ENCODE data around the gene VCAN.

VCAN gene

GRCh38 chr5:83440826-83441225 lies 30.7 kb upstream of the VCAN start:
- Histone ChIP-seq H3K9ac (no peak overlapping the region), H3K9me3 (peaks cover 10% of the 10 kb centered on the region), H3K4me1 (no peaks in the 10 kb centered on the region), H3K36me3 (no peaks in the 10 kb centered on the region), H3K4me2 (no peak overlapping the region), H3K27ac (no peak overlapping the region), H3K4me3 (no peak overlapping the region), H4K20me1 (no peaks in the 10 kb centered on the region), H3K27me3 (no peaks in the 10 kb centered on the region)
- TF ChIP-seq Cebpa-rat (IDR thresholded peaks at IDR 0.05), result no peak

- no peaks in the 10 kb centered on the region for H3K27me3 ChIP-seq
- peak; percentile 93 for TF ChIP-seq Cebpa-rat (IDR thresholded peaks at IDR 0.05)
- H3K36me3 ChIP-seq, result no peaks in the 10 kb centered on the region
- peaks cover 10% of the 10 kb centered on the region for H3K9me3 ChIP-seq
- no peak overlapping the region for H3K9ac ChIP-seq
- no peak overlapping the region for H3K4me3 ChIP-seq
- H4K20me1 ChIP-seq, result no peaks in the 10 kb centered on the region
- no peaks in the 10 kb centered on the region for H3K4me1 ChIP-seq
- no peak overlapping the region for H3K27ac ChIP-seq
- no peak overlapping the region for H3K4me2 ChIP-seq
These were observed 29.8 kb upstream of the VCAN start for GRCh38 chr5:83441747-83442146.

- no peaks in the 10 kb centered on the region for H3K36me3 ChIP-seq
- no peak for TF ChIP-seq Cebpa-rat (IDR thresholded peaks at IDR 0.05)
- no peaks in the 10 kb centered on the region for H3K9me3 ChIP-seq
- no peak overlapping the region for H3K27ac ChIP-seq
- H3K4me1 ChIP-seq, result no peaks in the 10 kb centered on the region
- H3K9ac ChIP-seq, result no peak overlapping the region
- no peaks in the 10 kb centered on the region for H3K27me3 ChIP-seq
- H4K20me1 ChIP-seq, result no peaks in the 10 kb centered on the region
- H3K4me3 ChIP-seq, result no peak overlapping the region
- H3K4me2 ChIP-seq, result no peak overlapping the region
These were observed 28.0 kb upstream of the VCAN start for GRCh38 chr5:83443534-83443933.

- Histone ChIP-seq H3K9ac (no peak overlapping the region), H3K4me1 (no peaks in the 10 kb centered on the region), H4K20me1 (no peaks in the 10 kb centered on the region), H3K4me3 (no peak overlapping the region), H3K27ac (no peak overlapping the region), H3K4me2 (no peak overlapping the region), H3K9me3 (no peaks in the 10 kb centered on the region), H3K27me3 (no peaks in the 10 kb centered on the region), H3K36me3 (no peaks in the 10 kb centered on the region)
- TF ChIP-seq Cebpa-rat (IDR thresholded peaks at IDR 0.05), result no peak; the same call in 1 of the 2 replicates
These were observed 27.1 kb upstream of the VCAN start for GRCh38 chr5:83444445-83444844.

GRCh38 chr5:83446253-83446947 lies 25.1 kb upstream of the VCAN start:
- no peaks in the 10 kb centered on the region for H4K20me1 ChIP-seq
- H3K9me3 ChIP-seq, result no peaks in the 10 kb centered on the region
- H3K4me2 ChIP-seq, result no peak overlapping the region
- no peaks in the 10 kb centered on the region for H3K4me1 ChIP-seq
- H3K9ac ChIP-seq, result no peak overlapping the region
- no peak overlapping the region for H3K27ac ChIP-seq
- H3K27me3 ChIP-seq, result no peaks in the 10 kb centered on the region
- H3K4me3 ChIP-seq, result no peak overlapping the region
- H3K36me3 ChIP-seq, result no peaks in the 10 kb centered on the region
- TF ChIP-seq Cebpa-rat (IDR thresholded peaks at IDR 0.05), result no peak

- Histone ChIP-seq H3K27me3 (no peaks in the 10 kb centered on the region), H3K27ac (no peak overlapping the region), H3K4me2 (no peak overlapping the region), H3K4me1 (no peaks in the 10 kb centered on the region), H4K20me1 (no peaks in the 10 kb centered on the region), H3K36me3 (no peaks in the 10 kb centered on the region), H3K9ac (no peak overlapping the region), H3K4me3 (no peak overlapping the region), H3K9me3 (peaks cover 3% of the 10 kb centered on the region)
- TF ChIP-seq Cebpa-rat (IDR thresholded peaks at IDR 0.05), result no peak
These were observed 24.0 kb upstream of the VCAN start for GRCh38 chr5:83447533-83447932.

- no peaks in the 10 kb centered on the region for H3K27me3 ChIP-seq
- no peak overlapping the region for H3K9ac ChIP-seq
- H4K20me1 ChIP-seq, result no peaks in the 10 kb centered on the region
- no peak for TF ChIP-seq Cebpa-rat (IDR thresholded peaks at IDR 0.05)
- H3K27ac ChIP-seq, result no peak overlapping the region
- no peaks in the 10 kb centered on the region for H3K4me1 ChIP-seq
- H3K9me3 ChIP-seq, result peaks cover 22% of the 10 kb centered on the region
- H3K36me3 ChIP-seq, result no peaks in the 10 kb centered on the region
- H3K4me2 ChIP-seq, result no peak overlapping the region
- H3K4me3 ChIP-seq, result no peak overlapping the region
These were observed 21.2 kb upstream of the VCAN start for GRCh38 chr5:83450183-83450966.

GRCh38 chr5:83450967-83451248 lies 20.6 kb upstream of the VCAN start:
- H3K4me2 ChIP-seq, result no peak overlapping the region

GRCh38 chr5:83451955-83452354 lies 19.6 kb upstream of the VCAN start:
- no peaks in the 10 kb centered on the region for H3K27me3 ChIP-seq

More at GRCh38 chr5:83450967-83451248, 20.6 kb upstream of the VCAN start:
- H3K27me3 ChIP-seq, result no peaks in the 10 kb centered on the region
- H3K9ac ChIP-seq, result no peak overlapping the region
- H3K36me3 ChIP-seq, result no peaks in the 10 kb centered on the region
- no peak for TF ChIP-seq Cebpa-rat (IDR thresholded peaks at IDR 0.05)
- H3K4me3 ChIP-seq, result no peak overlapping the region
- H4K20me1 ChIP-seq, result no peaks in the 10 kb centered on the region
- no peak overlapping the region for H3K27ac ChIP-seq
- H3K4me1 ChIP-seq, result no peaks in the 10 kb centered on the region
- peaks cover 22% of the 10 kb centered on the region for H3K9me3 ChIP-seq

GRCh38 chr5:83453937-83454336 lies 17.6 kb upstream of the VCAN start:
- H3K27ac ChIP-seq, result no peak overlapping the region
- no peak for TF ChIP-seq Cebpa-rat (IDR thresholded peaks at IDR 0.05)
- no peaks in the 10 kb centered on the region for H3K4me1 ChIP-seq
- no peak overlapping the region for H3K4me3 ChIP-seq
- H3K4me2 ChIP-seq, result no peak overlapping the region
- no peaks in the 10 kb centered on the region for H3K36me3 ChIP-seq
- no peaks in the 10 kb centered on the region for H4K20me1 ChIP-seq
- H3K27me3 ChIP-seq, result no peaks in the 10 kb centered on the region
- H3K9ac ChIP-seq, result no peak overlapping the region
- H3K9me3 ChIP-seq, result peaks cover 22% of the 10 kb centered on the region

More at GRCh38 chr5:83451955-83452354, 19.6 kb upstream of the VCAN start:
- H3K9me3 ChIP-seq, result peaks cover 22% of the 10 kb centered on the region
- no peaks in the 10 kb centered on the region for H4K20me1 ChIP-seq
- H3K9ac ChIP-seq, result no peak overlapping the region
- no peak overlapping the region for H3K27ac ChIP-seq
- no peak for TF ChIP-seq Cebpa-rat (IDR thresholded peaks at IDR 0.05)
- H3K4me2 ChIP-seq, result no peak overlapping the region
- no peak overlapping the region for H3K4me3 ChIP-seq
- H3K36me3 ChIP-seq, result no peaks in the 10 kb centered on the region
- H3K4me1 ChIP-seq, result no peaks in the 10 kb centered on the region

All from BLaER1 (cell line).